HFFc6 (cell line): ENCODE data around the gene SNX8. TPM values are rescaled to one million over a fixed set of nuclear protein-coding genes. Genes with fewer than 3 reads are reported as not detected.
A peak's percentile ranks its signal among the peaks of the same experiment; 100 is the strongest.

Source experiments
- DNase-seq: peaks from one replicate; pipeline ENCODE4 v3.0.0-alpha.2; 2018
- H3K27ac Mint-ChIP-seq: 2 replicates; pipeline ENCODE4 v1.8.0; 2020; ENCODE audit warnings: mild to moderate bottlenecking, mixed read lengths
- H3K27me3 Mint-ChIP-seq: 2 replicates; pipeline ENCODE4 v1.8.0; 2021; ENCODE audit warnings: mild to moderate bottlenecking, moderate library complexity, mixed read lengths; ENCODE audit not compliant: insufficient read depth
- H3K36me3 Mint-ChIP-seq: 2 replicates; pipeline ENCODE4 v1.8.0; 2021; ENCODE audit warnings: low read depth, mixed read lengths
- H3K4me1 Mint-ChIP-seq: 2 replicates; pipeline ENCODE4 v1.8.0; 2020; ENCODE audit warnings: low read depth, mixed read lengths
- H3K4me3 Mint-ChIP-seq: 2 replicates; pipeline ENCODE4 v1.8.0; 2020; ENCODE audit warnings: mild to moderate bottlenecking, moderate library complexity, mixed read lengths
- H3K9me3 Mint-ChIP-seq: 2 replicates; pipeline ENCODE4 v1.8.0; 2020; ENCODE audit warnings: mild to moderate bottlenecking, mixed read lengths
- CTCF ChIP-seq: fragments of 200-600 bp; sonication (generic); IDR thresholded peaks from 2 replicates; pipeline ENCODE4 v1.5.0; 2021; ENCODE audit warnings: antibody characterized with exemption, mild to moderate bottlenecking
- total RNA-seq, 6 experiments: library from RNA; stranded (reverse); fragmentation: NEBNext Ultra II Directional; extraction: Animal tissue kit (Norgen Biotek cat#: 25700); gene quantifications; 2 replicates in 1 of 6; 3 replicates in 5 of 6; pipeline ENCODE4 v1.2.3, GENCODE V29; 2021

The SNX8 gene
- total RNA-seq, 6 experiments from 2014 or later, result 44.6 to 67.4 (median 61.9) TPM

- H3K4me1 Mint-ChIP-seq, result peaks cover 41% of the 10 kb centered on the region
- 0 out of 2 replicates have a peak, but pooled peaks cover 5% of the 10 kb centered on the region for H3K36me3 Mint-ChIP-seq
- no peak overlapping the region for H3K4me3 Mint-ChIP-seq
- peak overlapping the region; percentile 99 for H3K27ac Mint-ChIP-seq
- peaks cover 5% of the 10 kb centered on the region for H3K27me3 Mint-ChIP-seq
- no peak for TF ChIP-seq CTCF
- peak; percentile 33 for DNase-seq
- no peaks in the 10 kb centered on the region for H3K9me3 Mint-ChIP-seq
These were observed 12.8 kb downstream of the SNX8 start for GRCh38 chr7:2301511-2301863.

GRCh38 chr7:2299870-2300512 lies 14.2 kb downstream of the SNX8 start:
- Mint-ChIP-seq H3K9me3 (no peaks in the 10 kb centered on the region), H3K27ac (peak overlapping the region; percentile 99), H3K4me3 (peak overlapping the region; percentile 87)

DNA sequence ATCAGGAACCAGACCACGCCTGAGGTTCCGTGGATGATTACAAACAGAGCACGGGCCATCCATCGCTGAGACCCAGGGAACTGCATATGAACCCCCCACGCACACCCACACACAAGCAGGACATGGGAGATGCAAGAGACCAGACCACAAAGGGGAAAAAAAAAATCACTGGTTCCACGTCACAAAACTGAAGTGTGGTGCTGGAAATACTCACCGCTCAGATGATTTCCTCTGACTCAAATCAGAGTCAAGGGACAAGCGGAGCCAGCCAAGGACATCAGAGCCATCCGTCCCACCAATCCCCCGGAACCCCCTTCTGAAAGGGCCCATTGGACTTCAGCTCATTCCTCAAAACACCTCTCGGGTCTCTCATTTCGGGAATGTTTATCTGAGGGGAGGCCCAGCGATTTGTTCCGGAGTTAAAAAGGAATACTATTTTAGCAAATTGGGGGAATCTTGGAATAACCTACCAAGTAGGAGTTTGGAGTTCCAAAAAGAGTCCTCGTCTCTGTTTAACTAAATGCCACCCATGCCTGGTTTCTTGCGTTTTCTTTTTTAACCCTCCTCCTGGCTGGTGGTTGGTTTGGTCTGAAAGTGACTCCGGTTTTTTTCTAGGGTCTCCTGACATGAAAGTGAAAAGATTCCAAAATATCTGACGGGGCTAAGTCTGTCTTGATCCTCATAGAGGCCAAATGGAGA lies 15.0 kb downstream of the SNX8 start:
- H3K27me3 Mint-ChIP-seq, result peaks cover 5% of the 10 kb centered on the region
- H3K27ac Mint-ChIP-seq, result peak overlapping the region; percentile 99
- H3K4me3 Mint-ChIP-seq, result peak overlapping the region; percentile 87
- DNase-seq, result peak; percentile 71
- H3K36me3 Mint-ChIP-seq, result 0 out of 2 replicates have a peak, but pooled peaks cover 5% of the 10 kb centered on the region
- H3K4me1 Mint-ChIP-seq, result peaks cover 34% of the 10 kb centered on the region
- no peaks in the 10 kb centered on the region for H3K9me3 Mint-ChIP-seq
- TF ChIP-seq CTCF, result no peak

More at GRCh38 chr7:2299870-2300512, 14.2 kb downstream of the SNX8 start:
- TF ChIP-seq CTCF, result no peak
- 0 out of 2 replicates have a peak, but pooled peaks cover 5% of the 10 kb centered on the region for H3K36me3 Mint-ChIP-seq
- H3K27me3 Mint-ChIP-seq, result peaks cover 5% of the 10 kb centered on the region
- no peak for DNase-seq
- peaks cover 40% of the 10 kb centered on the region for H3K4me1 Mint-ChIP-seq

DNA sequence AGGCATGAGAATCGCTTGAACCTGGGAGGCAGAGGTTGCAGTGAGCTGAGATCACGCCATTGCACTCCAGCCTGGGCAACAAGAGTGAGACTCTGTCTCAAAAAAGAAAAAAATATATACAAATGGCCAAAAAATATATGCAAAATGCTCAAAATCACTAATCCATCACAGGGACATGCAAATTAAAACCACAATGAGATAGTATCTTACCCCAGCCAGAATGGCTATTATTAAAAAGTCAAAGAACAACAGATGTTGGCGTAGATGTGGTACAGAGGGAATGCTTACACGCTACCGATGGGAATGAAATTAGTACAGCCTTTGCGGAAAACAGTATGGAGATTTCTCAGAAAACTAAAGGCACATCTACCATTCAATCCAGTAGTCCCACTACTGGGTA lies 17.4 kb downstream of the SNX8 start:
- DNase-seq, result no peak
- H3K9me3 Mint-ChIP-seq, result no peaks in the 10 kb centered on the region
- H3K4me1 Mint-ChIP-seq, result peaks cover 33% of the 10 kb centered on the region
- 0 out of 2 replicates have a peak, but pooled peaks cover 5% of the 10 kb centered on the region for H3K36me3 Mint-ChIP-seq
- no peak overlapping the region for H3K4me3 Mint-ChIP-seq
- TF ChIP-seq CTCF, result no peak
- no peak overlapping the region for H3K27ac Mint-ChIP-seq
- peaks cover 5% of the 10 kb centered on the region for H3K27me3 Mint-ChIP-seq

DNA sequence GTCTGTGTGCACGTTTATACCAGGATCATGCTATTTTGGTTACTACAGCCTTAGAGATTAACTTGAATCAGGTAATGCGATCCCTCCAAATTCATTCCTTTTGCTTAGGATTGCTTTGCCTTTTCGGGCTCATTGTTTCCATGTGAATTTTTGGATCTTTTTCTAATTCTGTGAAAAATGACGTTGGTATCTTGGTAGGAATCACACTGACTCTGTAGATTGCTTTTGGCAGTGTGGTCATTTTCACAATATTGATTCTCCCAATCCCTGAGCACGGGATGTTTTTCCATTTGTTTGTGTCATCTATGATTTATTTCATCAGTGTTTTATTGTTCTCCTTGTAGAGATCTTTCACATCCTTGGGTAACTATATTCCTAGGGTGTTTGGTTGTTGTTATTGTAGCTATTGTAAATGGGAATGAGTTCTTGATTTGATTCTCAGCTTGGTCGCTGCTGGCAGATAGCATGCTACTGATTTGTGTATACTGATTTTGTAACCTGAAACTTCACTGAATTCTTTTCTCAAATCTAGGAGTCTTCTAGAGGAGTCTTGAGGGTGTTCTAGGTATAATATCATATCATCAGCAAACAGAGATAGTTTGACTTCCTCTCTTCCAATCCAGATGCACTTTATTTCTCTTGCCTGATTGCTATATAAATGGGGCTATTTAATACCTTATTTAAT lies 18.2 kb downstream of the SNX8 start:
- Mint-ChIP-seq H3K36me3 (no peaks in the 10 kb centered on the region), H3K9me3 (no peaks in the 10 kb centered on the region), H3K27me3 (peaks cover 5% of the 10 kb centered on the region), H3K27ac (no peak overlapping the region), H3K4me3 (no peak overlapping the region), H3K4me1 (peaks cover 26% of the 10 kb centered on the region)
- no peak for TF ChIP-seq CTCF
- DNase-seq, result no peak
